ENCODE measurements around the gene TP73. TPM values are rescaled to one million over a fixed set of nuclear protein-coding genes. Genes with fewer than 3 reads are reported as not detected.
A peak's percentile ranks its signal among the peaks of the same experiment; 100 is the strongest.

The TP73 gene
- total RNA-seq, 6 experiments from 2014 or later = 0.05 to 2.3 (median 0.32) TPM

DNA sequence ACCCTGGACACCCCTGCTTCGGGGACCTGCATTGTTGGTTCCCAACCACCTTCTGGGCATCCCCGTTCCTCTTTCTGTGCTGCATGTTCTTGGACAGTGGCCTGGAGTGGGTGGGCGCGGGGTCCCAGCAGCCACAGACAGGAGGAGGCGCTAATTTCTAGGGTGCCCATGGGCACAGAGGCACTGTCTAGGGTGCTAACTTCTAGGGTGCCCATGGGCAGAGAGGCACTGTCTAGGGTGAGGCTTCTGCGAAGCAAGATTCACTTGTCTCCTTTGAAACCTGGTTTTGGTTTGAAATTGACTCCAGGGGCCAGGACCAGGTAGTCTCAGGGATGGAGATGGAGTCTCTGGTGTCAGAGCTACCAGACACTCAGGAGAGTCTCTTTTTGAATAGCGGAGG, 40.2 kb upstream of the TP73 start:
- no peak for ATAC-seq
- 17% methylated on average over 1 of the region's 7 CpGs for WGBS (ENCODE audit: insufficient coverage, low coverage, low lambda C conversion rate, missing lambda C conversion rate)
- H3K27ac ChIP-seq = no peak overlapping the region

DNA sequence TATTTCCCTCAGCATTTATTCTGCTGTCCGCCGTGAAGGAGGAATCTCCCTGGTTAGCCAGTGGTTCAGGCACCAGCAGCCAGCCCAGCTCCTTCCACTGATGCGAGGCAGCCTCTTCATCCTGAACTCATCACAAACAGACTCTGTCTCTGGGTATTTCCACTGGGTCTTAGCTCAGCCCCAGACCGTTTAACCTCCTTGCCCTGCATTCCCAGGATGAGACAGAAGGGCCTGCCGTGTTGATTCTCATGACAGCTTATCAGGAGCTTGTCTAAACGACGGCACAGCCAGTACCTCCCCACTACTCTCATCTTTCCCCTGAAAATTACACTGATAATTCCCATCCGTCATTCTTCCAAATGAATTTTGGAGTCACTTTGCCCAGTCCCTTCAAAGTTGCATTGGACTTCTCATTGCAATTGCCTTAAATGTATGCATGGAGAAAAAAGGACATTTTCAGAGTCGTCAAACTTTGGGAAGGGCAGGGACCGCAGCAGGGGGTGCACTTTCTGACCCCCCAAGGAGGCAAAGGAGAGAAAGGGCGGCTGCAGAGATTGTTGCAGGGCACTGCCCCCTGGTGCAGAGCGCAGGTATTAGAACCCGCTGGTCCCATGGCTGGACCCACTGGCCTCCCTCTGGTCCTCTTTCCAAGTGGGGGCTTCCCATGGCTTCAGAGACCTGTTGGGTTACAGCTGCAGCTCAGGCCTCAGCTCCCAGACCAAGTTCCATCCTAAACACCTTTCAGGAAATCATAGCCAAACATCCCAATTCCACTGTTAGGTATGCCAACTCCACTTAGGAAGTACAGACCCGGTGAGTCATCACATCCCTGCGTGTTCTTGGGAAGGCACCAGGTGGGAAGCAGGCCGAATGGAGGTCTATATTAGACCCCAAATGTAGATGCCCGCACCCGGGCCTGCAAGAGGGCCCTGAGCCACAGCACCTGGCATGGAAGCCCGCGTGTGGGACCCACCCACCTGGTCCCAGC, 37.3 kb upstream of the TP73 start:
- intact Hi-C loops (cut with DNase I) = loop anchor here (5.0 kb wide), 2 partner anchors 118 to 123 kb away; no protein-coding TSS in a partner anchor
- 33% methylated on average over 12 of the region's 20 CpGs for WGBS (ENCODE audit: insufficient coverage, low coverage, low lambda C conversion rate, missing lambda C conversion rate)
- Histone ChIP-seq H3K4me3 (no peak overlapping the region), H3K27ac (no peak overlapping the region), H3K4me1 (peaks cover 0 to 9% (median 0%) of the 10 kb centered on the region in 4 donors), H3K36me3 (no peaks in the 10 kb centered on the region), H3K9me3 (no peaks in the 10 kb centered on the region), H3K27me3 (peaks cover 0 to 11% of the 10 kb centered on the region in 2 donors)
- TF ChIP-seq POLR2A (IDR thresholded peaks at IDR 0.05) = no peak
- TF ChIP-seq, protein P1, sequence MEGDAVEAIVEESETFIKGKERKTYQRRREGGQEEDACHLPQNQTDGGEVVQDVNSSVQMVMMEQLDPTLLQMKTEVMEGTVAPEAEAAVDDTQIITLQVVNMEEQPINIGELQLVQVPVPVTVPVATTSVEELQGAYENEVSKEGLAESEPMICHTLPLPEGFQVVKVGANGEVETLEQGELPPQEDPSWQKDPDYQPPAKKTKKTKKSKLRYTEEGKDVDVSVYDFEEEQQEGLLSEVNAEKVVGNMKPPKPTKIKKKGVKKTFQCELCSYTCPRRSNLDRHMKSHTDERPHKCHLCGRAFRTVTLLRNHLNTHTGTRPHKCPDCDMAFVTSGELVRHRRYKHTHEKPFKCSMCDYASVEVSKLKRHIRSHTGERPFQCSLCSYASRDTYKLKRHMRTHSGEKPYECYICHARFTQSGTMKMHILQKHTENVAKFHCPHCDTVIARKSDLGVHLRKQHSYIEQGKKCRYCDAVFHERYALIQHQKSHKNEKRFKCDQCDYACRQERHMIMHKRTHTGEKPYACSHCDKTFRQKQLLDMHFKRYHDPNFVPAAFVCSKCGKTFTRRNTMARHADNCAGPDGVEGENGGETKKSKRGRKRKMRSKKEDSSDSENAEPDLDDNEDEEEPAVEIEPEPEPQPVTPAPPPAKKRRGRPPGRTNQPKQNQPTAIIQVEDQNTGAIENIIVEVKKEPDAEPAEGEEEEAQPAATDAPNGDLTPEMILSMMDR (IDR thresholded peaks at IDR 0.05) = peak; percentile 36 to 44 (median 41)
- ATAC-seq (peak in 1 of 4 donors; percentile 48), DNase-seq (no peak)

More for the DNA sequence above, 40.2 kb upstream of the TP73 start:
- Histone ChIP-seq H3K4me3 (no peak overlapping the region), H3K27me3 (peaks cover 0 to 12% of the 10 kb centered on the region in 2 donors), H3K4me1 (peaks cover 0 to 9% (median 0%) of the 10 kb centered on the region in 4 donors), H3K36me3 (no peaks in the 10 kb centered on the region), H3K9me3 (no peaks in the 10 kb centered on the region)
- intact Hi-C loops (cut with DNase I) = no loop called here
- DNase-seq = no peak
- TF ChIP-seq, protein P1 (IDR thresholded peaks at IDR 0.05) = no peak
- TF ChIP-seq POLR2A (IDR thresholded peaks at IDR 0.05) = no peak

DNA sequence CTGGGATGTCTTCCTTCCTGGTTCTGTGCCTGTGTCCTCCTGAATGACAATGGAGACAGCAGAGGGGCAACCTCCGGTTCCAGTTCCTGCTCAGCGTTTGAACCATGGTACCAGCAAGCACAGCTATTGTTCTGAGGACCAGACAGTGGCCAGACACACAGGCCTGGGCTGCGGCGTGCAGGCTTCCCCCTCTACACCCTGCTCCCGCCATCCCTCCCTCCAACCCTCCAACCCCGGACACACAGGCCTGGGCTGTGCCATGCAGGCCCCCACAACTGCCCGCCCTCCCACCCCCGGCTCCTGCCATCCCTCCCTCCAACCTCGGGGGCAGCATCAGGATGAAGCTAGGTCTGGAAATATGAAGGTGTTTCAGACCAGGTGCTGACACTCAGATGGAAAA, 35.5 kb upstream of the TP73 start:
- no peak overlapping the region for H3K4me3 ChIP-seq
- H3K9me3 ChIP-seq = no peaks in the 10 kb centered on the region
- WGBS (ENCODE audit: insufficient coverage, low coverage, low lambda C conversion rate, missing lambda C conversion rate) = 65% methylated on average over 3 of the region's 9 CpGs
- intact Hi-C loops (cut with DNase I) = loop anchor here (5.0 kb wide), 2 partner anchors 120 to 125 kb away; no protein-coding TSS in a partner anchor
- no peaks in the 10 kb centered on the region for H3K36me3 ChIP-seq
- DNase-seq (no peak), ATAC-seq (no peak)
- peaks cover 0 to 7% (median 0%) of the 10 kb centered on the region in 4 donors for H3K4me1 ChIP-seq
- no peaks in the 10 kb centered on the region for H3K27me3 ChIP-seq
- H3K27ac ChIP-seq = no peak overlapping the region
- TF ChIP-seq POLR2A (IDR thresholded peaks at IDR 0.05) = no peak
- TF ChIP-seq, protein P1 (IDR thresholded peaks at IDR 0.05) = no peak

DNA sequence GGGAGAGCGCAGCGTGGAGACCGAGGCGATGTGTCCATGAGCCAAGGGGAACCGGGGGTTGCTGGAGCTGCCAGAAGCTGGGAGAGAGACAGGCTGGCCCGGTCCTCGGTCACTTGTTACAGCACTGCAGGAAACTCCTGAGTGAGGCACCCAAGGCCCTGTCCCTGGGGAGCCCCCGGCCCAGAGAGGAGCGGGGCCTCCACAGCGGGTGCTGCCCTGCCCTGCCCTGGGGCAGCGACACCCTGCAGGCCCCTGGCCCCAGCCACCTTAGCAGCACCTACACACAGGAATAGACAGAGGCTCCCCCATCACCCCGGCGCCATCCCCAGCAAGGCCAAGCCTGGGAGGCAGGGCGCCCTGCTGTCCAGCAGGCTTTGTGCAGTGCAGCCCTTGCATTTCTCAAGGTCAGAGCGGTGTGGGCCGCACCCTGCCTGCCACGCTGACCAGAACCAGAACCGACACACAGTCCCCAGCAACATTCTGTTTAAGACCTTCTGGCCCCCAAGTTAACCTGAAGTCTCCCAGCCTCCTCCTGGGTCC, 34.4 kb upstream of the TP73 start:
- no peak for DNase-seq
- TF ChIP-seq, protein P1 (IDR thresholded peaks at IDR 0.05) = no peak
- no peak for TF ChIP-seq POLR2A (IDR thresholded peaks at IDR 0.05)
- Histone ChIP-seq H3K9me3 (no peaks in the 10 kb centered on the region), H3K36me3 (no peaks in the 10 kb centered on the region), H3K27me3 (no peaks in the 10 kb centered on the region), H3K27ac (no peak overlapping the region), H3K4me3 (no peak overlapping the region), H3K4me1 (peaks cover 0 to 7% (median 0%) of the 10 kb centered on the region in 4 donors)
- 69% methylated on average over 6 of the region's 18 CpGs for whole genome bisulfite sequencing (ENCODE audit: insufficient coverage, low coverage, low lambda C conversion rate, missing lambda C conversion rate)
- no peak for ATAC-seq
- intact Hi-C loops (cut with DNase I) = loop anchor here (5.0 kb wide), 2 partner anchors 121 to 126 kb away; no protein-coding TSS in a partner anchor

Measured in right lobe of liver (tissue), 6 donors.